ENCODE data around the gene LY6G6D. TPM values are rescaled to one million over a fixed set of nuclear protein-coding genes. Genes with fewer than 3 reads are reported as not detected.

Gene LY6G6D
- total RNA-seq, 1 donor from 2014 or later = not detected

- DNase-seq (ENCODE audit: low spot score) = no peak
- H3K36me3 Mint-ChIP-seq (ENCODE audit: low read depth) = peaks cover 6% of the 10 kb centered on the region
- H3K9me3 Mint-ChIP-seq (ENCODE audit: low read depth) = no peaks in the 10 kb centered on the region
- H3K27ac Mint-ChIP-seq (ENCODE audit: unreplicated experiment) = peak overlapping the region; percentile 39
- peaks cover 10% of the 10 kb centered on the region for H3K4me1 Mint-ChIP-seq (ENCODE audit: low read depth)
- H3K27me3 Mint-ChIP-seq (ENCODE audit: low read depth) = no peaks in the 10 kb centered on the region
- H3K4me3 Mint-ChIP-seq (ENCODE audit: unreplicated experiment) = no peak overlapping the region
- peak; percentile 28 for TF ChIP-seq CTCF (IDR thresholded peaks at IDR 0.05)
Measured at GRCh38 chr6:31763619-31763940, 48.4 kb downstream of the LY6G6D start.

- Mint-ChIP-seq H3K27me3 (ENCODE audit: low read depth) (no peaks in the 10 kb centered on the region), H3K9me3 (ENCODE audit: low read depth) (no peaks in the 10 kb centered on the region), H3K4me3 (ENCODE audit: unreplicated experiment) (no peak overlapping the region), H3K4me1 (ENCODE audit: low read depth) (peaks cover 10% of the 10 kb centered on the region), H3K36me3 (ENCODE audit: low read depth) (peaks cover 6% of the 10 kb centered on the region), H3K27ac (ENCODE audit: unreplicated experiment) (no peak overlapping the region)
- TF ChIP-seq CTCF (IDR thresholded peaks at IDR 0.05) = no peak
- DNase-seq (ENCODE audit: low spot score) = no peak
Measured at GRCh38 chr6:31764198-31764597, 49.0 kb downstream of the LY6G6D start.

- Mint-ChIP-seq H3K4me3 (ENCODE audit: unreplicated experiment) (no peak overlapping the region), H3K9me3 (ENCODE audit: low read depth) (no peaks in the 10 kb centered on the region), H3K4me1 (ENCODE audit: low read depth) (peaks cover 10% of the 10 kb centered on the region), H3K36me3 (ENCODE audit: low read depth) (peaks cover 3% of the 10 kb centered on the region), H3K27ac (ENCODE audit: unreplicated experiment) (no peak overlapping the region), H3K27me3 (ENCODE audit: low read depth) (no peaks in the 10 kb centered on the region)
- DNase-seq (ENCODE audit: low spot score) = no peak
- TF ChIP-seq CTCF (IDR thresholded peaks at IDR 0.05) = no peak
Measured at GRCh38 chr6:31765559-31765909, 50.4 kb downstream of the LY6G6D start.

- H3K4me1 Mint-ChIP-seq (ENCODE audit: low read depth) = peaks cover 10% of the 10 kb centered on the region
- no peaks in the 10 kb centered on the region for H3K27me3 Mint-ChIP-seq (ENCODE audit: low read depth)
- no peak for TF ChIP-seq CTCF (IDR thresholded peaks at IDR 0.05)
- H3K27ac Mint-ChIP-seq (ENCODE audit: unreplicated experiment) = no peak overlapping the region
- no peak for DNase-seq (ENCODE audit: low spot score)
- H3K36me3 Mint-ChIP-seq (ENCODE audit: low read depth) = peaks cover 2% of the 10 kb centered on the region
- no peak overlapping the region for H3K4me3 Mint-ChIP-seq (ENCODE audit: unreplicated experiment)
- no peaks in the 10 kb centered on the region for H3K9me3 Mint-ChIP-seq (ENCODE audit: low read depth)
Measured at GRCh38 chr6:31765910-31766794, 51.0 kb downstream of the LY6G6D start.

- no peak overlapping the region for H3K27ac Mint-ChIP-seq (ENCODE audit: unreplicated experiment)
- no peak for TF ChIP-seq CTCF (IDR thresholded peaks at IDR 0.05)
- no peak overlapping the region for H3K4me3 Mint-ChIP-seq (ENCODE audit: unreplicated experiment)
- DNase-seq (ENCODE audit: low spot score) = no peak
- H3K27me3 Mint-ChIP-seq (ENCODE audit: low read depth) = no peaks in the 10 kb centered on the region
- no peaks in the 10 kb centered on the region for H3K9me3 Mint-ChIP-seq (ENCODE audit: low read depth)
- peaks cover 2% of the 10 kb centered on the region for H3K36me3 Mint-ChIP-seq (ENCODE audit: low read depth)
- peaks cover 10% of the 10 kb centered on the region for H3K4me1 Mint-ChIP-seq (ENCODE audit: low read depth)
Measured at GRCh38 chr6:31767096-31767645, 52.0 kb downstream of the LY6G6D start.

Small RNA genes lying within 50 kb of the gene (microRNA-seq; reads per million reads assigned to microRNA genes)
- gene MIR4646 (ENCODE audit: borderline number of aligned reads) = not detected

Other genes with a start within 250 kb of the LY6G6D start
- 7.8 to 9.4 TPM (median 9.0 TPM) in 3 replicates for gene MICB, start 217.2 kb upstream of the LY6G6D start, total RNA-seq
- not detected in 3 replicates for gene MCCD1, start 186.4 kb upstream of the LY6G6D start, total RNA-seq
- gene DDX39B, start 173.3 kb upstream of the LY6G6D start, total RNA-seq = 222 to 230 TPM (median 227 TPM) in 3 replicates
- 2.4 to 4.1 TPM (median 3.0 TPM) in 3 replicates for gene ATP6V1G2, start 168.7 kb upstream of the LY6G6D start, total RNA-seq
- 21.2 to 30.1 TPM (median 29.6 TPM) in 3 replicates for gene NFKBIL1, start 167.7 kb upstream of the LY6G6D start, total RNA-seq
- gene LTA, start 143.1 kb upstream of the LY6G6D start, total RNA-seq = not detected in 3 replicates
- not detected in 3 replicates for gene TNF, start 139.8 kb upstream of the LY6G6D start, total RNA-seq
- gene LTB, start 132.9 kb upstream of the LY6G6D start, total RNA-seq = not detected in 3 replicates
- gene LST1, start 129.1 kb upstream of the LY6G6D start, total RNA-seq = not detected in 3 replicates
- gene NCR3, start 122.3 kb upstream of the LY6G6D start, total RNA-seq = not detected in 3 replicates
- gene AIF1, start 100.1 kb upstream of the LY6G6D start, total RNA-seq = not detected in 3 replicates
- gene PRRC2A, start 94.6 kb upstream of the LY6G6D start, total RNA-seq = 156 to 185 TPM (median 157 TPM) in 3 replicates
- 253 to 308 TPM (median 262 TPM) in 3 replicates for gene BAG6, start 62.7 kb upstream of the LY6G6D start, total RNA-seq
- 0.85 to 1.2 TPM in 2 of 3 replicates, not detected in the other for gene APOM, start 59.5 kb upstream of the LY6G6D start, total RNA-seq
- 19.1 to 20.3 TPM (median 20.2 TPM) in 3 replicates for gene C6orf47, start 54.6 kb upstream of the LY6G6D start, total RNA-seq
- 12.0 to 15.4 TPM (median 13.9 TPM) in 3 replicates for gene GPANK1, start 50.4 kb upstream of the LY6G6D start, total RNA-seq
- gene CSNK2B, start 49.3 kb upstream of the LY6G6D start, total RNA-seq = 116 to 126 TPM (median 122 TPM) in 3 replicates
- 10.2 to 14.3 TPM (median 11.7 TPM) in 3 replicates for gene LY6G5B, start 45.4 kb upstream of the LY6G6D start, total RNA-seq
- gene LY6G5C, start 34.3 kb upstream of the LY6G6D start, total RNA-seq = 1.3 to 3.6 TPM (median 2.4 TPM) in 3 replicates
- 27.8 to 33.9 TPM (median 32.3 TPM) in 3 replicates for gene ABHD16A, start 12.0 kb upstream of the LY6G6D start, total RNA-seq
- gene LY6G6F, start 8.5 kb upstream of the LY6G6D start, total RNA-seq = not detected in 3 replicates
- 0.30 TPM in 1 of 3 replicates, not detected in the others for gene LY6G6C, start 6.4 kb downstream of the LY6G6D start, total RNA-seq
- gene MPIG6B, start 8.0 kb downstream of the LY6G6D start, total RNA-seq = not detected in 3 replicates
- gene DDAH2, start 14.0 kb downstream of the LY6G6D start, total RNA-seq = 66.4 to 99.6 TPM (median 95.7 TPM) in 3 replicates
- gene CLIC1, start 21.2 kb downstream of the LY6G6D start, total RNA-seq = 256 to 328 TPM (median 317 TPM) in 3 replicates
- 8.4 to 17.4 TPM (median 9.4 TPM) in 3 replicates for gene MSH5, start 24.7 kb downstream of the LY6G6D start, total RNA-seq
- gene SAPCD1, start 47.3 kb downstream of the LY6G6D start, total RNA-seq = 1.3 to 2.4 TPM (median 1.4 TPM) in 3 replicates
- gene VWA7, start 62.0 kb downstream of the LY6G6D start, total RNA-seq = 0.15 to 0.62 TPM (median 0.17 TPM) in 3 replicates
- gene VARS1, start 80.4 kb downstream of the LY6G6D start, total RNA-seq = 71.1 to 101 TPM (median 71.9 TPM) in 3 replicates
- gene LSM2, start 91.6 kb downstream of the LY6G6D start, total RNA-seq = 35.0 to 42.5 TPM (median 35.7 TPM) in 3 replicates
- 0.89 to 1.5 TPM (median 1.00 TPM) in 3 replicates for gene HSPA1L, start 99.9 kb downstream of the LY6G6D start, total RNA-seq
- gene HSPA1A, start 100.2 kb downstream of the LY6G6D start, total RNA-seq = 23.0 to 46.3 TPM (median 46.2 TPM) in 3 replicates
- gene HSPA1B, start 112.4 kb downstream of the LY6G6D start, total RNA-seq = 46.8 to 57.9 TPM (median 50.4 TPM) in 3 replicates
- 63.8 to 67.5 TPM (median 64.2 TPM) in 3 replicates for gene NEU1, start 147.5 kb downstream of the LY6G6D start, total RNA-seq
- not detected in 3 replicates for gene SLC44A4, start 163.6 kb downstream of the LY6G6D start, total RNA-seq
- gene EHMT2, start 182.3 kb downstream of the LY6G6D start, total RNA-seq = 37.7 to 53.0 TPM (median 40.0 TPM) in 3 replicates
- 6.3 to 7.6 TPM (median 6.7 TPM) in 3 replicates for gene ZBTB12, start 186.7 kb downstream of the LY6G6D start, total RNA-seq
- gene C2, start 212.4 kb downstream of the LY6G6D start, total RNA-seq = 0.52 to 1.5 TPM (median 0.56 TPM) in 3 replicates
- gene CFB, start 230.7 kb downstream of the LY6G6D start, total RNA-seq = 2.3 to 3.2 TPM (median 2.6 TPM) in 3 replicates
- 43.5 to 59.3 TPM (median 50.6 TPM) in 3 replicates for gene NELFE, start 243.6 kb downstream of the LY6G6D start, total RNA-seq
- 56.9 to 85.6 TPM (median 61.2 TPM) in 3 replicates for gene SKIC2, start 243.8 kb downstream of the LY6G6D start, total RNA-seq

All from chondrocyte (in vitro differentiated cells).